WTC11 (cell line): Measurements from ENCODE around the gene GRAMD1B. TPM values are rescaled to one million over a fixed set of nuclear protein-coding genes. Genes with fewer than 3 reads are reported as not detected.

Experiments
- ATAC-seq: fragments of 200-7000 bp; cut with Tn5 transposase; 2 replicates; pipeline ENCODE4 v1.10.0; 2021; ENCODE audit warnings: mild to moderate bottlenecking, moderate library complexity
- CTCF ChIA-PET: fragments of 300-600 bp; sonication (Branson Sonifier 250); formaldehyde crosslinking; loops from one replicate; lab custom pipeline; 2021; ENCODE audit warnings: antibody characterized with exemption; lab: Charles Lee
- POLR2A ChIA-PET: fragments of 350-600 bp; sonication (Branson Sonifier 250); formaldehyde crosslinking; loops from one replicate; lab custom pipeline; 2021; ENCODE audit warnings: antibody characterized with exemption; lab: Charles Lee
- DNase-seq: peaks from one replicate; pipeline ENCODE4 v3.0.0; 2021; ENCODE audit warnings: low spot score
- H3K27ac Mint-ChIP-seq: 2 replicates; pipeline ENCODE4 v1.8.0; 2021; ENCODE audit warnings: mixed read lengths
- H3K27me3 Mint-ChIP-seq: 2 replicates; pipeline ENCODE4 v1.8.0; 2021; ENCODE audit warnings: low read depth, mild to moderate bottlenecking, moderate library complexity, mixed read lengths
- H3K36me3 Mint-ChIP-seq: 2 replicates; pipeline ENCODE4 v1.8.0; 2021; ENCODE audit warnings: mixed read lengths
- H3K4me1 Mint-ChIP-seq: 2 replicates; pipeline ENCODE4 v1.8.0; 2022; ENCODE audit warnings: mixed read lengths
- H3K4me3 Mint-ChIP-seq: 2 replicates; pipeline ENCODE4 v1.8.0; 2021; ENCODE audit warnings: mild to moderate bottlenecking, moderate library complexity, mixed read lengths
- H3K9me3 Mint-ChIP-seq: 2 replicates; pipeline ENCODE4 v1.8.0; 2021; ENCODE audit warnings: mixed read lengths
- ARID4B ChIP-seq: sonication (generic); formaldehyde crosslinking; IDR thresholded peaks from 2 replicates; pipeline ENCODE4 v1.8.0; 2023; ENCODE audit warnings: missing genetic modification reagents, mild to moderate bottlenecking, borderline replicate concordance
- CBFB ChIP-seq: sonication (generic); formaldehyde crosslinking; IDR thresholded peaks from 2 replicates; pipeline ENCODE4 v1.8.1; 2022; ENCODE audit warnings: mild to moderate bottlenecking, low read depth, missing genetic modification reagents
- MYBL2 ChIP-seq: sonication (generic); formaldehyde crosslinking; IDR thresholded peaks from 2 replicates; pipeline ENCODE4 v1.8.1; 2023; ENCODE audit warnings: mild to moderate bottlenecking, moderate library complexity, missing genetic modification reagents
- NFE2L1 ChIP-seq: sonication (generic); formaldehyde crosslinking; IDR thresholded peaks from 2 replicates; pipeline ENCODE4 v1.8.1; 2023; ENCODE audit warnings: missing genetic modification reagents
- OVOL2 ChIP-seq: fragments of 250-450 bp; sonication (Bioruptor Pico); IDR thresholded peaks from 2 replicates; pipeline ENCODE4 v1.9.0; 2021; ENCODE audit warnings: mild to moderate bottlenecking, borderline replicate concordance
- PRRX2 ChIP-seq: fragments of 250-450 bp; sonication (Bioruptor Pico); IDR thresholded peaks from 2 replicates; pipeline ENCODE4 v1.8.0; 2021; ENCODE audit warnings: mild to moderate bottlenecking
- RELA ChIP-seq: sonication (generic); formaldehyde crosslinking; IDR thresholded peaks from 2 replicates; pipeline ENCODE4 v1.8.1; 2022; ENCODE audit warnings: missing genetic modification reagents, mild to moderate bottlenecking, borderline replicate concordance
- TEAD1 ChIP-seq: sonication (generic); formaldehyde crosslinking; IDR thresholded peaks from 2 replicates; pipeline ENCODE4 v1.8.0; 2022; ENCODE audit warnings: mild to moderate bottlenecking, missing genetic modification reagents
- USF1 ChIP-seq: sonication (generic); formaldehyde crosslinking; IDR thresholded peaks from 2 replicates; pipeline ENCODE4 v1.8.0; 2022; ENCODE audit warnings: mild to moderate bottlenecking, missing genetic modification reagents
- USF2 ChIP-seq: sonication (generic); formaldehyde crosslinking; IDR thresholded peaks from 2 replicates; pipeline ENCODE4 v1.8.1; 2023; ENCODE audit warnings: mild to moderate bottlenecking, missing genetic modification reagents, moderate library complexity
- ZNF138 ChIP-seq: sonication (generic); formaldehyde crosslinking; conservative IDR thresholded peaks from 2 replicates; pipeline ENCODE4 v1.8.1; 2022; ENCODE audit warnings: mild to moderate bottlenecking, moderate library complexity, missing genetic modification reagents
- ZNF263 ChIP-seq: sonication (generic); formaldehyde crosslinking; IDR thresholded peaks from 2 replicates; pipeline ENCODE4 v1.8.1; 2022; ENCODE audit warnings: low read depth, mild to moderate bottlenecking, moderate library complexity, missing genetic modification reagents
- total RNA-seq: library from RNA; stranded (reverse); gene quantifications from 3 replicates; pipeline ENCODE4 v1.2.3, GENCODE V29; 2021
- TF ChIP-seq, protein P1 (sequence below): fragments of 250-450 bp; sonication (Bioruptor Pico); IDR thresholded peaks from 2 replicates; pipeline ENCODE4 v1.9.0; 2021; ENCODE audit warnings: mild to moderate bottlenecking, borderline replicate concordance

GRAMD1B gene
- total RNA-seq, 1 experiment from 2014 or later, result 31.5 TPM

GRCh38 chr11:123381817-123382554 is 48.1 kb upstream of the GRAMD1B start:
- ChIA-PET POLR2A (no interaction called here), CTCF (interaction anchor here (2.2 kb wide), 1 partner anchor 25 kb away, joined by 11 read pairs; no protein-coding TSS in a partner anchor)
- no peak overlapping the region for H3K4me3 Mint-ChIP-seq
- no peaks in the 10 kb centered on the region for H3K9me3 Mint-ChIP-seq
- TF ChIP-seq ARID4B (CRISPR knock-in tag) (no peak), USF2 (CRISPR knock-in tag) (no peak), PRRX2 (CRISPR knock-in tag) (no peak), ZNF263 (CRISPR knock-in tag) (no peak)
- peaks cover 4% of the 10 kb centered on the region; the same call in 1 of the 2 replicates for H3K27me3 Mint-ChIP-seq
- peaks cover 29% of the 10 kb centered on the region for H3K4me1 Mint-ChIP-seq
- no peak for ATAC-seq
- no peaks in the 10 kb centered on the region for H3K36me3 Mint-ChIP-seq
- DNase-seq, result no peak
- H3K27ac Mint-ChIP-seq, result no peak overlapping the region

DNA sequence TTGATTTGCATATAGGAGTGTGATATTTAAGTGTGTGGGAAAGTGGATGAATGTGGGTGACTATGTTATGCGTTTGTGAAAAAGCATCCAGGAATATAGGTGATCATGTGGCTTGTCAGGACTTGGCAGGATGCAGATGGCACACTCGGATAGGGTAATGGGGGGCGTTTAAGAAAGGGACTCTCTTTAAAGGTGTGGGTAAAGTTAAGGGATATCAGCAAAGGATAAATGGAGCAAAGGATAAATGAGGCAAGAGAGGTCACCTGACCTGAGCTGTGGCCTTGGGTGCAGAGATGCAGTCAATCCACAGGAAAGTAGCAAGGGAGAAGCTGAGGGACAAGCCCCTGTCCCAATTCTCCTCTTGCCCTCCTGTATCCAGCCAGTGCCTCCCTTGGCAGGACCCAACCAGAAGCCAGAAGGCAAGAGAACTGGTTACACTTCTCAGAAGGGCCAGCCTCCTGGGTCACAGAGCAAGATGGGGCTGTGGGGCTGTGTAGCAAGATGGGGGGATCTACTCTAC is 47.5 kb upstream of the GRAMD1B start:
- no peak overlapping the region for H3K27ac Mint-ChIP-seq
- ChIA-PET POLR2A (no interaction called here), CTCF (no interaction called here)
- DNase-seq (no peak), ATAC-seq (no peak)
- H3K4me3 Mint-ChIP-seq, result no peak overlapping the region
- H3K9me3 Mint-ChIP-seq, result no peaks in the 10 kb centered on the region
- peaks cover 23% of the 10 kb centered on the region for H3K4me1 Mint-ChIP-seq
- no peaks in the 10 kb centered on the region for H3K36me3 Mint-ChIP-seq
- peaks cover 4% of the 10 kb centered on the region; the same call in 1 of the 2 replicates for H3K27me3 Mint-ChIP-seq
- no peak for TF ChIP-seq USF1
- TF ChIP-seq TEAD1 (CRISPR knock-in tag), result no peak
- TF ChIP-seq NFE2L1 (CRISPR knock-in tag), result no peak
- no peak for TF ChIP-seq RELA (CRISPR knock-in tag)
- TF ChIP-seq, protein P1, sequence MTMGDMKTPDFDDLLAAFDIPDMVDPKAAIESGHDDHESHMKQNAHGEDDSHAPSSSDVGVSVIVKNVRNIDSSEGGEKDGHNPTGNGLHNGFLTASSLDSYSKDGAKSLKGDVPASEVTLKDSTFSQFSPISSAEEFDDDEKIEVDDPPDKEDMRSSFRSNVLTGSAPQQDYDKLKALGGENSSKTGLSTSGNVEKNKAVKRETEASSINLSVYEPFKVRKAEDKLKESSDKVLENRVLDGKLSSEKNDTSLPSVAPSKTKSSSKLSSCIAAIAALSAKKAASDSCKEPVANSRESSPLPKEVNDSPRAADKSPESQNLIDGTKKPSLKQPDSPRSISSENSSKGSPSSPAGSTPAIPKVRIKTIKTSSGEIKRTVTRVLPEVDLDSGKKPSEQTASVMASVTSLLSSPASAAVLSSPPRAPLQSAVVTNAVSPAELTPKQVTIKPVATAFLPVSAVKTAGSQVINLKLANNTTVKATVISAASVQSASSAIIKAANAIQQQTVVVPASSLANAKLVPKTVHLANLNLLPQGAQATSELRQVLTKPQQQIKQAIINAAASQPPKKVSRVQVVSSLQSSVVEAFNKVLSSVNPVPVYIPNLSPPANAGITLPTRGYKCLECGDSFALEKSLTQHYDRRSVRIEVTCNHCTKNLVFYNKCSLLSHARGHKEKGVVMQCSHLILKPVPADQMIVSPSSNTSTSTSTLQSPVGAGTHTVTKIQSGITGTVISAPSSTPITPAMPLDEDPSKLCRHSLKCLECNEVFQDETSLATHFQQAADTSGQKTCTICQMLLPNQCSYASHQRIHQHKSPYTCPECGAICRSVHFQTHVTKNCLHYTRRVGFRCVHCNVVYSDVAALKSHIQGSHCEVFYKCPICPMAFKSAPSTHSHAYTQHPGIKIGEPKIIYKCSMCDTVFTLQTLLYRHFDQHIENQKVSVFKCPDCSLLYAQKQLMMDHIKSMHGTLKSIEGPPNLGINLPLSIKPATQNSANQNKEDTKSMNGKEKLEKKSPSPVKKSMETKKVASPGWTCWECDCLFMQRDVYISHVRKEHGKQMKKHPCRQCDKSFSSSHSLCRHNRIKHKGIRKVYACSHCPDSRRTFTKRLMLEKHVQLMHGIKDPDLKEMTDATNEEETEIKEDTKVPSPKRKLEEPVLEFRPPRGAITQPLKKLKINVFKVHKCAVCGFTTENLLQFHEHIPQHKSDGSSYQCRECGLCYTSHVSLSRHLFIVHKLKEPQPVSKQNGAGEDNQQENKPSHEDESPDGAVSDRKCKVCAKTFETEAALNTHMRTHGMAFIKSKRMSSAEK (CRISPR knock-in tag), result no peak
- no peak for TF ChIP-seq OVOL2 (CRISPR knock-in tag)
- no peak for TF ChIP-seq CBFB (CRISPR knock-in tag)
- no peak for TF ChIP-seq ZNF138 (CRISPR knock-in tag)
- no peak for TF ChIP-seq MYBL2 (CRISPR knock-in tag)
